Prostate gland (tissue), 2 donors: ENCODE data around the gene SIPA1L3.

Experiments
- CTCF ChIP-seq, 4 experiments: fragments of 200-600 bp in 2 of 4; fragments of 450-650 bp in 2 of 4; sonication (generic) in 2 of 4; IDR thresholded peaks; 1 replicate in 3 of 4; 2 replicates in 1 of 4; pipeline ENCODE4 v1.5.1; 2016 to 2019; ENCODE audit warnings: antibody characterized with exemption in 4 of 4, mild to moderate bottlenecking in 2 of 4, moderate library complexity in 2 of 4
- POLR2A ChIP-seq: fragments of 450-650 bp; IDR thresholded peaks from one replicate; pipeline ENCODE4 v1.6.1; 2016; ENCODE audit warnings: antibody characterized with exemption, mild to moderate bottlenecking

- TF ChIP-seq CTCF (IDR thresholded peaks at IDR 0.05) (no peak), POLR2A (no peak)
These were observed 261.6 kb downstream of the SIPA1L3 start for GRCh38 chr19:38168637-38169036.
